Mammary epithelial cell (primary cell): ENCODE results near the gene FOXK1.

ENCODE experiments used
- EZH2 ChIP-seq: IDR thresholded peaks from 2 replicates; pipeline ENCODE4 v1.6.1; 2012; ENCODE audit warnings: low read length, inconsistent platforms, borderline replicate concordance
- TF ChIP-seq, protein P1 (sequence below), 2 donors: IDR thresholded peaks in 1 of 2; conservative IDR thresholded peaks in 1 of 2; 2 replicates each; pipeline ENCODE4 v1.5.1; 2011 to 2012; ENCODE audit warnings: inconsistent platforms in 2 of 2, low read length in 2 of 2, mild to moderate bottlenecking in 2 of 2, control low read depth in 1 of 2, low read depth in 1 of 2; ENCODE audit not compliant: insufficient read depth in 1 of 2; ENCODE audit errors: extremely low read depth in 1 of 2

DNA sequence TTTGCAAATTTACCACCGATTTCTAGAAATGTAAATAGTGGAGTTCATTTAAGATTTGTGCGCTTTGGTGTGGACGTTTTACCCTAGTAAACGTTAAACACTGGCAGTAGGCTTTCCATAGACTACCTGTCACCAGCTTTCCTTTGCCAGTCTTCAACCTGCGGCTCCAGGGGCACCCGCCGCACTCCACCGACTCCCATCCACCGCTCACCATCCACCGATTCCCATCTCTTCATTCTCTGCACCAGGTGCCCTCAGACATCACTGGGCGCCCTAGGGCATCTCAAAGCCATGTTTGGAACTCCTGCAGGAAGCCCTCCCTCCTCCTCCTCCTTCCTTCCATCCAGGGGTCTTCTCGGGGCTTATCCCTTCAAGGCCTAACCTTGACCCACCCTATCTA lies 91.9 kb downstream of the FOXK1 start:
- no peak for TF ChIP-seq EZH2
- TF ChIP-seq, protein P1, sequence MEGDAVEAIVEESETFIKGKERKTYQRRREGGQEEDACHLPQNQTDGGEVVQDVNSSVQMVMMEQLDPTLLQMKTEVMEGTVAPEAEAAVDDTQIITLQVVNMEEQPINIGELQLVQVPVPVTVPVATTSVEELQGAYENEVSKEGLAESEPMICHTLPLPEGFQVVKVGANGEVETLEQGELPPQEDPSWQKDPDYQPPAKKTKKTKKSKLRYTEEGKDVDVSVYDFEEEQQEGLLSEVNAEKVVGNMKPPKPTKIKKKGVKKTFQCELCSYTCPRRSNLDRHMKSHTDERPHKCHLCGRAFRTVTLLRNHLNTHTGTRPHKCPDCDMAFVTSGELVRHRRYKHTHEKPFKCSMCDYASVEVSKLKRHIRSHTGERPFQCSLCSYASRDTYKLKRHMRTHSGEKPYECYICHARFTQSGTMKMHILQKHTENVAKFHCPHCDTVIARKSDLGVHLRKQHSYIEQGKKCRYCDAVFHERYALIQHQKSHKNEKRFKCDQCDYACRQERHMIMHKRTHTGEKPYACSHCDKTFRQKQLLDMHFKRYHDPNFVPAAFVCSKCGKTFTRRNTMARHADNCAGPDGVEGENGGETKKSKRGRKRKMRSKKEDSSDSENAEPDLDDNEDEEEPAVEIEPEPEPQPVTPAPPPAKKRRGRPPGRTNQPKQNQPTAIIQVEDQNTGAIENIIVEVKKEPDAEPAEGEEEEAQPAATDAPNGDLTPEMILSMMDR (conservative IDR thresholded peaks at IDR 0.05 in 1 of 2, IDR thresholded peaks at IDR 0.05 in 1 of 2; ENCODE audit: extremely low read depth in 1 of 2, insufficient read depth in 1 of 2, low read depth in 1 of 2, low read length in 2 of 2), result no peak
